NCI-H69 (cell line): ENCODE results near the gene TSACC.
"Not testable (repeated sequence)": the region's sequence is repeated elsewhere in the genome, so short reads cannot be mapped to it uniquely, and the experiment has no call there.

Experiments
- DNase-seq: peaks from one replicate; lab custom pipeline; 2025; lab: John Stamatoyannopoulos, UW

TSACC gene

DNA sequence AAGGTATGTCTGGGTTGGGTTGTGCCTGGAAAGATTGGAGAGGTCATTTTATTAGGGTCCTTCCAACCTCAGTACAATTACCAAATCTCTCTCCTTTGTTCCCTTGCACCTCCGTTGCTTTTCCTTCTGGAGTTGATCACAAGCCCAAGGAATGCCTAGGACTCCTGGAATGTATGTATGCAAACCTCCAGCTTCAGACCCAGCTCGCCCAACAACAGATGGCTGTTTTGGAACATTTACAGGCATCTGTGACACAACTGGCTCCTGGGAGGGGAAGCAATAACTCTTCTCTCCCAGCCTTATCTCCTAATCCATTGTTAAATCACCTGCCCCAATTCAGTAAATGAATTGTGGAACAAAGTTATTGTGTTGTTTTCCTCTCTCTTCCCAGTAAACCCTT, 8.3 kb downstream of the TSACC start:
- no peak for DNase-seq

DNA sequence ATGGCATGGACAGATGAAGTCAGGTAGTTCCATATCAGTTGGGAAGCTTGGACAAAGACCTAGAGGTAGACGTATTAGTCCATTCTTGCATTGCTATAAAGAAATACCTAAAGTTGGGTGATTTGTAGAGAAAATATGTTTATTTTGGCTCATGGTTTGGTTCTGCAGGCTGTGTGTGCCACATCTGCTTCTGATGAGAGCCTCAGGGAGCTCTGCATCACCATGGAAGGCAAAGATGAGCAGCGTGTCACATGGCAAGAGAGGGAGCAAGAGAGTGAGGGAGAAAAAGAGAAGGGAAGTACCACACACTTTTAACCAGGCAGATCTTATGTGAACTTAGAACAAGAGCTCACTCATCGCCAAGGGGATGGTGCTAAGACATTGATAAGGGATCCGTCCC, 9.0 kb downstream of the TSACC start:
- DNase-seq = no peak

DNA sequence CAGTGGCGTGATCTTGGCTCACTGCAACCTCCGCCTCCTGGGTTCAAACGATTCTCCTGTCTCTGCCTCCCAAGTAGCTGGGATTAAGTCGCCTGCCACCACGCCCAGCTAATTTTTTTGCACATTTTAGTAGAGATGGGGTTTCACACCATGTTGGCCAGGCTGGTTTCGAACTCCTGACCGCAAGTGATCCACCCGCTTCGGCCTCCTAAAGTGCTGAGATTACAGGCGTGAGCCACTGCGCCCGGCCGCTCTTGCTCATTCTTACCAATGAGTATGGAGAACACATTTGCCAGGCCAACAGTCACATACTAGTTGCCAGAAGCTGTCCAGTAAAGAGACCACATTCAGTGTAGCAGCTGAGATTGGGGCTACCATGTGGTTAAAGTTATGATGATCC, 14.2 kb downstream of the TSACC start:
- not testable (repeated sequence) for DNase-seq

DNA sequence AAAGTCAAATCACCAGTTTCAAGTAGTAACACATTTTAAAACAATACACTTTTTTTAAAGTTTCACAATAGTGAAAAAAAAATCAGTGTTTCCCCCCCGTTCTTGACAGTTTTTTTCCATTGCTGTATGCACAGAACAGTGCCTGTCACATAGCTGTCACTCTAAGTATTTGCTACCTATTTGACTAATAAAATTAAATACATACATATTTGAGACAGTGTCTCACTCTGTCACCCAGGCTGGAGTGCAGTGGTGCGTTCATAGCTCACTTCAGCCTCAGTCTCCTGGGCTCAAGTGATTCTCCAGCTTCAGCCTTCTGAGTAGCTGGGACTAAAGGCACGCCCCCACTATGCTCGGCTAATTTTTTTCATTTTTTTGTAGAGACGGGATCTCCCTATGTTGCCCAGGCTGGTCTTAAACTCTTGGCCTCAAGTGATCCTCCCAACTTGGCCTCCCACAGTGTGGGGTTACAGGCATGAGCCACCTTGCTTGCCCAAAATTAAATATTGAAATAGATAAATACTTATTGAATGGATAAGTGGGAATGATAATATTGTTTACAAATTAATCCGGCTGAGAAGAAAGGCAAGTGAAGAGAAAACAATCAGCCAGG, 18.0 kb downstream of the TSACC start:
- peak; percentile 28 for DNase-seq

DNA sequence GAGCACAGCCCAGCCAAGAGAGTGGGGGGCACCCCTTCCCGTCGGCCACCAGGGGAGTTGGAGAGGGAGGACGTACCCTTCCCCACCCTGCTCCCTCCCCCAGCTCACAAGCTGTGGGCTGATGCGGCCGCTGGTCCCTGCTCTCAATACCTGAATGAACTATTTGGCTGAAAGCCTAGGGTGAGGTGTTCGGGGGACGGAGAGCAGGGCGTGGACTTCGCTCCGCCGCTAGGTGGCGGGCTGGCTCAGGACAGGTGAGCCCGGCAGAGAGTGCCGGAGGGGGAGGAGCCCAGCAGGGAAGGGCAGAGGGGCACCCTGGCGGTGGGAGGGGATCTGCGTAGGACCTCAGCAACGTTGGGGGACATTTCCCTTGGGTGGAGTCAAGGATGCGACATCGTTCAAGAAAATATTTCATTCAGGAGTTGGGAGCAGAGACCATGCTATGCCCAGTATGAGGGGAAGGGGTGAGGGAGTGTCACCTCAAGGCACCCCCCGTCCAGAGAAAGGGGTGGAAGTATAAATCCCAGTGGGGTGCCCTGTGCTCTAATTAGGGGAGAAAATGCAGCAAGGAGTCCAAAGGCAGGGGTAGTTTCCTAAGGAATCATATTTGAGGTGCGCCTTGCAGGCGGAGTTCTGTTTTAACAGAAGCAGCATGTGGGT, 18.7 kb downstream of the TSACC start:
- peak; percentile 92 for DNase-seq

DNA sequence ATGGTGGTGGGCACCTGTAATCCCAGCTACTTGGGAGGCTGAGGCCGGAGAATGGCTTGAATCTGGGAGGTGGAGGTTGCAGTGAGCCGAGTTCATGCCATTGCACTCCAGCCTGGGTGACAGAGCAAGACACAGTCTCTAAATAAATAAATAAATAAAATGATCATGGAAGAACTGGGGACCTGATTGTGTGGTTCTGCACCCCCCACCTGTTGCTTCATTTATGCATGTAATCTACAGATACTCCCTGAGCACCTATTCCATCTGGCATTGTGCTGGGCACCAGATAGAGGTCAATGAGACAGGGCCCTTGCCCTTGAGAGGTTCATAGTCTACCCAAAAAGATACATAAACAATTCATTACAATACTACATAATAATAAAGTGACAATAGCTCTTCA, 19.7 kb downstream of the TSACC start:
- DNase-seq = no peak

DNA sequence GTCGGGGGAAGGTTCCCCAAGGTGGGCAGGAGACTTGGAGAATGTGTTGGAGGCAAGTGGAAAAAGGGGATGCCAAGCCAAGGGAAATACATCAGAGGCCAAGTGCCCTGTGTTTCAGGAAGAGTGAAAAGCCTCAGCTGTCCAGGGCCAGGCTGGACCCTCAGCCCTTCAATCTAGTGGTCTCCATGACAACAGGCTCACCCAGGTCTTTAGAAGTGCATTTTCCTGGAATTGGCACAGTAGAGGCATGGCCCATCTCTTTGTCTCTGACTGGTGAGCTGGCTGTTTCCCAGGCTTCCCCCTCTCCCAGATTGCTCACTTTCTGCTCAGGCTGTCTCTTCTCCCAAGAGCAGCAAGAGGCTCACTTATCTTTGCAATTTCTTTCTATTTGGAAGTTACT, 20.3 kb downstream of the TSACC start:
- DNase-seq = no peak

DNA sequence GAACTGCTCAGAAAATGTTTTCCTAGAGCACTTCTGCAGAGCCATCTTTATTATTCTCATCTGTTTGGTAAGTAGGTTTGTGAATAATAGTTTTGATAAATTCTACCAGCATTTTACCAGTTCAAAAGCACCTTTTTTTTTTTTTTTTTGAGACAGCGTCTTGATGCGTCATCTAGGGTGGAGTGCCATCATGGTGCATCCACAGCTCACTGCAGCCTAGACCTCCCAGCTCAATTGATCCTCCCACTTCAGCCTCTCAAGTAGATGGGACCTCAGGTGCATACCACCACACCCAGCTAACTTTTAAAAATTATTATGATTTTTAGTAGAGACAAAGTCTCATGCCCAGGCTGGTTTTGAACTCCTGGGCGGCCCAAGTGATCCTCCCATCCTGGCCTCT, 20.9 kb downstream of the TSACC start:
- DNase-seq = no peak

DNA sequence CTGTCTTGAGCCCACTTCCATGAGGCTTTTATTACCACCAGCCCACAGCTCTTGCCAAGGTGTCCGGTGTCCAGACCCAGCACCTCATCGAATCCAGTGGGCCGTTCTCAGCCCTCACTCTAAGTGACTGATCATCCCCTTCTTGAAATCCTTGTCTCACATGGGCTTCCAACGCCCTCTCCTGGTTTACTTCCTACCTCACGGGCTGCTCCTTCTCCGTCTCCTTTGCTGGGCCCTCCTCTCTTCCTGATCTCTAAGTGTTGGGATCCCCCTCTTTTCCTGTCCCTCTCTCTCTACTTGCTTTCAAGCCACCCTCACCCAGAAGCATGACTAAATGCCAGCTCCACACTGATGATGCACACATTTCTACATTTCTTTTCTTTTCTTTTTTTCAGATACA, 21.6 kb downstream of the TSACC start:
- DNase-seq = peak; percentile 45

DNA sequence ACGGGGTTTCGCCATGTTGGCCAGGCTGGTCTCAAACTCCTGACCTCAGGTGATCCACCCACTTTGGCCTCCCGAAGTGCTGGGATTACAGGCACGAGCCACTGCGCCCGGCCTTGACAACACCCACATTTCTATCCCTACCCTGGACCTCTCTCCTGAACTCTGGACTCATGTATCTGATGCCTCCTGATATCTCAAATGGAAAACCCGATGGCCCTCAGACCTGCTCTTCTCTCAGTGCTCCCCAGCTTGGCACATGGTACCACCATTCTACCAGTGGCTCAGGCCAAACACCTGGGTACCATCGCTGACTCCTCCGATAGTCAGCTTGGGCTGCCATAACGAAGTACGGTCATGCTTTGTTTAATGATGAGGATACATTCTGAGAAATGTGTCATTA, 22.2 kb downstream of the TSACC start:
- DNase-seq = no peak

DNA sequence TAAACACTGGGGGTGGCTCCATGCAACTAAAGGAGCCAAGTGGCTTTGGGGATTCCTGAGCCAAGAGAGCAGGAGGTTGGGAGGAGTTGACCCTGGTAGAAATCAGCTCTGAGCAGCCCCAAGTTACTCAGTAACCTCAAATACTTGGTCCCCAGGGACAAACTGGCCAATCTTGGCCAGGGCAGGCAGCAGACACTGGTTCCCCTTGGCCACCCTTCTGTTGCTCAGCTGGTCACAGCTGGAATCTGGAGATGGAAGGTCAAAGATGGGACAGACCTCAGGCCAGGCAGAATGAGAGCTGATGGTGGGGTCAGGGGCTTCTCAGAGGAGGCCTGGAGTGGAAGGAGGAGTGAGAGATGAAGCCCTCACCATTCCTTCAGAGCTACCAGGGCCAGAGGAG, 27.4 kb downstream of the TSACC start:
- DNase-seq = no peak

DNA sequence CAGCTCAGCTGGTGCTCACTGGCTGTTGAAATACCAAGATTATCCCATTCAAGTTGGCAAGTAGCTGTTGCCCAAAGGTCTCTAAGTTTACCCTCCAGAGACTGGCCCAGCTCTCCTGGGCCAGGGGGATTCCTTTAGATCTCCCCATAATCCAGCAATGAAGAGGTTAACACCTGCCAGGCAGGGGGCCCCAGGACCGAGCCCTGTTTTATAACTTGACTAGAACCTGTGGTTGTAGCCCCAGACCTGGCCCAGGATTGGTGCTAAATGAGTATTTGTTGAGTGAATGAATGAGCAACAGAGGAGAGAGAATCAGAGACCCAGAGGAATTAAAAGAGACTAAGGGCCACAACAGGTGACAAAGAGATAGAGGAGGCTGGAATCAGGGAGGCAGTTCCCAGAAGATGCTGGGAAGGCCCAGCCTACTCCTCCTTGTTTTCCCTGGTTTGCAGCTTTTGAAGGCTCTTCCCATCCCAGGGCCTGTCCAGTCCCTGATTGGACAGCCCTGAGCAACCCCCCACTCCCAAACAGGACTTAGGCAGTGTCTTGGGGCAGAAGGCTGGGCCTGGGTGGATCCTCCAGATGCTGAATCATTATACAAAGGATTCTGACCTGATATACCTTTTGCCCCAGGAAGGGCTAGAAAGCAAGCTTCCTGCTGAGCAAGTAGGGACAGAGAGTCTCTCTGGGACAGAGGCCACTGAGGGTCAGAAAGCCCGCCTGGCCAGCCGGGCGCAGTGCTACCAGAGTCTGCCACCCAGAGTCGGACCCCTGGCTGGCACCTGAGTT, 28.2 kb downstream of the TSACC start:
- no peak for DNase-seq

DNA sequence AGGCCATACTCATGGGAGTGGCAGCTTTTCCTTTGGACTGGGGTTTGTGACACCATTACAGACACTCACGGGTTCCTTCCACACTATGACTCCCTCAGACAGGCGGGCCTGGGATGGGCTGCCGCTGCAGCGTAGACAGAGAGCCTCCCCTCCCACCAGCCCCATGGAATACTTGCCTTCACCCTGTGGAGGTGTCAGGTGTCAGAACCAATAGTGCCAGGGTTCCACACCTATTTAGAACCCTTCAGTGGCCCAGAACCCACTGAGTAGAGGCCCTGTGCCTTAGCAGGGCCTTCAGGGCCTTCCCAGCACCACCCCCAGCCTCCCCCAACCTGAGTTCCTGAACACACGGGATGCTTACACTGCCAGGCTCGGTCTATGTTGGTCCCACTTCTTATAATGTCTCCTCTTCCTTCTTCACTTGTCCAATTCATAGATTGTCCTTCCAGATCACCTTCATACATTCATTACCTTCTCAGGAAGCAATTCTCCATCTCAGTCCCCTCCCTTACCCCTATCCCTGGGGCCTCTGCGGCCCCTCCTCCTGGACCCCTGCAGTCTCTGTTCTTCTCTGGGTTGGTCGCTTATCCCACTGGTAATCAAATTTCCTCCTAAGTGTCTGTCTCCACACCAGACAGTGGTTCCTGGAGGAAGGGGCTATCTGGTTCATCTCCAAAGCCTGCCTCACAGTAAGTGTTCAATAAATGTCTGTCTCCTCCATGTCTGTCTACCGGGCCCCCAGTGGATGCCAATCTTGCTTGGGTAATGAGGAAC, 29.2 kb downstream of the TSACC start:
- no peak for DNase-seq

DNA sequence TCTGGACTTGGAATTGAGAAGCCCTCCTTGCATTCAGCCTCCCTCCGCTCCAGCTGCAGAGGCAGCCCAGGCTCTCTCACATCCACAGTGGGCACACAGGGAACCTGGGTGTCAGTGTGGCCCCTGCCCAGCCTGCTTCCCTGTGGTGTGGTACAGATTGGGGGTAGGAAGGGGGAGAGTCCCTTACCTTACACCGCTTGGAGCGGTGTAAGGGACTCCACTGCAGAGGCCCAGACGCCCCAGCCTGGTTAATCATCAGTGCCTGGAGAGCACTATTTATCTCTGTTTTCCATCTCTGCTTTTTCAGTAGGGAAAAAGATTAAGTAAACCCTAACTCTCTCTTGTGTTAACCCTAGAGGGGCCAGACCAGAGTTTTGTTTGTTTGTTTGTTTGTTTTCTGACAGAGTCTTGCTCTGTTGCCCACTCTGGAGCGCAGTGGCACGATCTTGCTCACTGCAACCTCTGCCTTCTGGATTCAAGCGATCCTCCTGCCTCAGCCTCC, 29.9 kb downstream of the TSACC start:
- DNase-seq = no peak

DNA sequence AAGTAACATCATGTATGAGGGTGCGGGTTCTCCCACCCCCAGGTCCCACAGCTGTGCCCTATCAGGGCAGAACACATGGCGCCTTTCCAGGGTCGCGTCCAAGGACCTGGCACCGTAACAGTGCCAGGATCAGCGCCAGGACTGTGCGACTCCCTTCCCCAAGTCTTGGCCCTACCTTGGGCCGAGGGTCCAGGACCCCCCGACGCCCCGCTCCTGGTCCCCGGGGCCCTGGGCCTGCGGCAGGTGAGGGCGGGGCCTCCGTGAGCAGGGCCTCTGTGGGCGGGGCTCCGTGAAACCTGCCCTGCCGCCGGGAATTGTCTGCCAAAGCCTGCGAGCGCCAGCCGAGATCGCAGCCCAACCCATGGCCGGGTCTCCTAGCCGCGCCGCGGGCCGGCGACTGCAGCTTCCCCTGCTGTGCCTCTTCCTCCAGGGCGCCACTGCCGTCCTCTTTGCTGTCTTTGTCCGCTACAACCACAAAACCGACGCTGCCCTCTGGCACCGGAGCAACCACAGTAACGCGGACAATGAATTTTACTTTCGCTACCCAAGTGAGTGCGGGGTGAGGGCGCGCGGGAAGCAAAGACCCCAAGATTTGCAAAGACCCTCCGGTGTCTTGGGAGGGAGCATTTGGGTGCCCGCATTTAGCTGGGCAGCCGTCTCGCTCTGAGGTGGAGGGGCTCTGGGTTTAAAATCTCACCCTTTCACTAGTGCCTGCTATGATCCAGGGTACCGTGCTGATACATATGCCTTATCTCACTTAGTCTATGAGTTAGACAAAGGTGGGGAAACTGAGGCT, 30.8 kb downstream of the TSACC start, which contains the start of gene RHBG:
RHBG (plus strand) TSS at position 323 of the 796 bp plus-strand sequence; CDS start at position 362, 39 bp downstream.
- DNase-seq = peak; percentile 78

DNA sequence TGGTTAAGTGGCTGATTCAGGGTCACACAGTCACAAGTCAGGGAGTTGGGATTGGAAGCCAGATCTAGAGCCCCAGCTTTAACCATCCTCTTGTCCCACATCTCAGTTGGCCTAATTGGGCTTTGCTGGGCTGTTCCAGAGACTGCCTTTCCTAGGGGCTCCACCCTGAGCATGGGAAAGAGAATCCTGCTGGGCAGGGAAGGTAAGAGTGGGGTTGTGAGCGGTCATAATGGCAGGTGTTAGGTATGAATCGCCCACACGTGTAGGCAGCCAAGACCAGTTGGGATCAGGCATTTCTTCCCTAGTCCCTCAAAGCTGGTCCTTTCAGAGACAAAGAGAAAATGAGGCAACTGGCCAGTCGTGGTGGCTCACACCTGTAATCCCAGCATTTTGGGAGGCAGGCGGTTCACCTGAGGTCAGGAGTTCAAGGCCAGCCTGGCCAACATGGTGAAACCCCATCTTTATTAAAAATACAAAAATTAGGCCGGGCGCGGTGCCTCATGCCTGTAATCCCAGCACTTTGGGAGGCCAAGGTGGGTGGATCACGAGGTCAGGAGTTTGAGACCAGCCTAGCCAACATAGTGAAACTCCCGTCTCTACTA, 31.5 kb downstream of the TSACC start:
- not testable (repeated sequence) for DNase-seq

DNA sequence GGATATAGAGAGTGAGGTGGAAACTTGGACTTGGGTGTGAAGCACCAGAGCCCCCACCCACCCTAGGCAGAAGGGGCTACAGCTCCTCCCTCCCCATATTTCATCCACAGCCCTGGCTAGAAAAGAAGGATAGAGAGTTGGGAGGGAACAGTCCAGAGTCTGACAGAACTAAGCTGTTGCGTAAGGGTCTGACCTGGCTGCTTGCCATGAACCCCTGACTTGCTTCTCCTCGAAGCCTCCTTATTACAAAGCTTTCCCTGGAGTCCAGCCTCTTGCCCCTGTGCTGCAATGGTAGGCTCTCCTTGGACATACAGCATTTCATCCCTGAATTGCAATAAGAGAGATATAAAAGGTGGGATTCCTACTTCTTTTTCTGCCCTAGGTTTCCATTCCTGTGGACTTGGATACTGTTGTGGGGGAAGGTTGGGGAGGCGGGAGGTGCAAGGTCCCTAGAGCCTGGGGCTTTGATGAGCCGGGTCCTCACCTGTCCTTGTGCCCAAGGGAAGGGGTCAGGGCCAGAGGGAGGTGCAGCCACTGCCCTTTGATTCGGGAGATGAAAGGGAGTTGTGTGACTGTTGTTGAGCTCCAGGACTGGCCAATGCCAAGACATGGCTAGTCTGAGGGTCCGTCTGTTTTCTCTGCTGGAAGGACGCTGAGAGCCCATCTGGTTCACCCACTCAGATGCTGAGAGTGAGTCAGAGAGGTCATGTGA, 33.4 kb downstream of the TSACC start:
- no peak for DNase-seq

DNA sequence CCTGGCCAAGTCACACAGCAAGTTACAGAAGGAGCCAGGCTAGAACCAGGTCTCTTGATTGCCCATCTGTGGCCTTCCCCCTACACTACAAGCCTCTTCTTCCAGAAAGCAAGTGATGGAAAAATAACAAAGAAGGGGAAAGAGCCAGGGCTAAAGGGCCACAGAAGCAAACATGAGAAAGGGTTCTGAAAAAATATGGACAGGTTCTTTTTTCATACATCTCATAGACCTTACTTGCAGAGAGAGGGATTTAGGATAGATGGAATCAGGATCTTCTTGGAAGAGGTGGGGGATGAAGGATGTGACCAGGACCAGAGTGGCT, 33.9 kb downstream of the TSACC start:
- no peak for DNase-seq

DNA sequence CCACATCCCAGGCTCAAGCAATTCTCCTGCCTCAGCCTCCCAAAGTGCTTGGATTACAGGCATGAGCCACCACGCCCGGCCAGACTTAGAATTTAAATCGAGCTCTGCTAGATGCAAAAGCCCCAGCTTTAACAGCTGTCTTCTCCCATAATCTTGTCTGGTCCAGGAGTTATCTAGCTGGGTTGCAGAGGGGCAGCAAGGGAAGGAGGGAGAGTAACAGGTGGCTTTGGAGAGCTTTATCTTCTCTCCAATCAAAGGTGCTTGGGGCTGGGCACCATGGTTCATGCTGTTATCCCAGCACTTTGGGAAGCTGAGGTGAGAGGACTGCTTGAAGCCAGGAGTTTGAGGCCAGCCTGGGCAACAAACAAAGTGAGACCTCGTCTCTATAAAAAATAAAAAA, 34.5 kb downstream of the TSACC start:
- no peak for DNase-seq

DNA sequence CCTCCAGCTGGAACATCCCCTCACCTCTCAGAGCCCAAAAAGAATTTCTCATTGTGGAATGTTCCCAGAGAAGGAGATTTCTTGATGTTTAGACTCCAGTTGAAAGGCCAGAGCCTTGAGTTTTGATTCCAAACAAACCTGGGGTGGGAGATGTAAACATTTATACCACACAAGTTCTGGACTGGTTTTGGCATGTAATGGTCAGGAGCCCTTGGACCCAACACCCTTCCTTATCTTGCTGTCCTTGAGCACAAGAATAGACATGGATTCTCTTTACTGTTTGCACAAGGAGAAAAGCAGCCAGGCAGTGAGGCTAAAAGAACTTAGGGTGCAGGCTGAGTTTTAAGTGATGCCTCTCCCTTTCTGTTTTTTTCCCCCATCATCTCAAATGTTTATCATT, 35.2 kb downstream of the TSACC start:
- no peak for DNase-seq

DNA sequence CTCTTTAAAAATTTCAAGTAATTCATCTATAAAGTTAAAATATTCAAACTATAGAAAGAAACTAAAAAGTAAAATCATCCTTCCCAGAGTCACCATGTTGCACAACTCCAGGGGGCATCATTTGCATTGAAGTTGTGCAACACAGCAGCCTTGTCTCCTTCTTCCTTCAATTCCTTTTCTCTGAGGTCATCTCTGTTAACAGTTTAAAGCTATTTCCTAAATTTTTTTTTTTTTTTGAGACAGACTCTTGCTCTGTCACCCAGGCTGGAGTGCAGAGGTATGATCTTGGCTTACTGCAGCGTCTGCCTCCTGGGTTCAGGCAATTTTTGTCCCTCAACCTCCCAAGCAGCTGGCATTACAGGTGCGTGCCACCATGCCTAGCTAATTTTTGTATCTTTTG, 37.8 kb downstream of the TSACC start:
- no peak for DNase-seq
